HepG2 (cell line): ENCODE measurements around the gene MYO19. TPM values are rescaled to one million over a fixed set of nuclear protein-coding genes. Genes with fewer than 3 reads are reported as not detected.

Source experiments
- GATAD2A ChIP-seq: IDR thresholded peaks from 2 replicates; pipeline ENCODE4 v1.6.1; 2016
- NPAS2 ChIP-seq: sonication (generic); formaldehyde crosslinking; IDR thresholded peaks from 2 replicates; pipeline ENCODE4 v1.8.0; 2022; ENCODE audit warnings: mild to moderate bottlenecking, missing genetic modification reagents, borderline replicate concordance
- RFX1 ChIP-seq: fragments of 450-650 bp; IDR thresholded peaks from 2 replicates; pipeline ENCODE4 v1.6.1; 2017
- RXRA ChIP-seq: sonication (generic); formaldehyde crosslinking; IDR thresholded peaks from 2 replicates; pipeline ENCODE4 v1.5.1; 2020; ENCODE audit warnings: missing genetic modification reagents
- SIN3B ChIP-seq: fragments of 150-350 bp; IDR thresholded peaks from 2 replicates; pipeline ENCODE4 v1.6.1; 2014; ENCODE audit warnings: low read length
- SMAD9 ChIP-seq: sonication (generic); formaldehyde crosslinking; IDR thresholded peaks from 2 replicates; pipeline ENCODE4 v1.5.1; 2020; ENCODE audit warnings: mild to moderate bottlenecking, missing genetic modification reagents
- SUZ12 ChIP-seq: fragments of 150-350 bp; IDR thresholded peaks from 2 replicates; pipeline ENCODE4 v1.6.1; 2014; ENCODE audit warnings: low read depth, low read length
- ZNF121 ChIP-seq: sonication (generic); formaldehyde crosslinking; IDR thresholded peaks from 2 replicates; pipeline ENCODE4 v1.5.0; 2020; ENCODE audit warnings: mild to moderate bottlenecking, missing genetic modification reagents
- ZNF264 ChIP-seq: sonication (generic); formaldehyde crosslinking; IDR thresholded peaks from 2 replicates; pipeline ENCODE4 v1.4.0; 2020; ENCODE audit warnings: missing genetic modification reagents
- ZNF83 ChIP-seq: sonication (generic); formaldehyde crosslinking; IDR thresholded peaks from 2 replicates; pipeline ENCODE4 v1.4.0; 2020; ENCODE audit warnings: missing genetic modification reagents, mild to moderate bottlenecking, borderline replicate concordance
- ZNF878 ChIP-seq: sonication (generic); formaldehyde crosslinking; IDR thresholded peaks from 2 replicates; pipeline ENCODE4 v1.8.1; 2023; ENCODE audit warnings: mild to moderate bottlenecking, missing genetic modification reagents, moderate library complexity
- polyA plus RNA-seq, 8 experiments: library from polyadenylated mRNA; depleted of rRNA in 3 of 8; stranded (reverse) in 7 of 8; unstranded in 1 of 8; fragments of >200 nt; fragmentation: Illumina TruSeq in 4 of 8; extraction: Trizol in 4 of 8; gene quantifications; 2 replicates each; pipeline versions ENCODE4 v1.2.1 to v1.2.3, GENCODE V29; 2011 to 2016; ENCODE audit warnings: low read depth in 4 of 8, missing spikeins in 1 of 8, mixed read lengths in 1 of 8; ENCODE audit not compliant: insufficient read depth in 1 of 8
- total RNA-seq, 5 experiments: library from RNA; depleted of rRNA; stranded (reverse); fragments of >200 nt; fragmentation: Illumina TruSeq; extraction: Trizol; gene quantifications; 2 replicates each; pipeline ENCODE4 v1.2.3, GENCODE V29; 2016; ENCODE audit warnings: low read depth in 1 of 5
- TF ChIP-seq, protein P1 (sequence below): sonication (generic); formaldehyde crosslinking; IDR thresholded peaks from 2 replicates; pipeline ENCODE4 v1.4.0; 2020; ENCODE audit warnings: missing genetic modification reagents
- TF ChIP-seq, protein P2 (sequence below), 2 experiments: fragments of 450-650 bp in 1 of 2; sonication (generic) in 1 of 2; formaldehyde crosslinking in 1 of 2; IDR thresholded peaks; 2 replicates each; pipeline versions ENCODE4 v1.6.1 to v1.8.0; 2016 to 2022; ENCODE audit warnings: antibody characterized with exemption in 1 of 2, mild to moderate bottlenecking in 1 of 2, missing genetic modification reagents in 1 of 2
- TF ChIP-seq, protein P3 (sequence below): sonication (generic); formaldehyde crosslinking; IDR thresholded peaks from 2 replicates; pipeline ENCODE4 v1.4.0; 2020; ENCODE audit warnings: low read depth, mild to moderate bottlenecking, missing genetic modification reagents
- TF ChIP-seq, protein P4 (sequence below): IDR thresholded peaks from 2 replicates; pipeline ENCODE4 v1.6.1; 2012; ENCODE audit warnings: low read depth, low read length, improper control_type of control experiment

MYO19 gene
- total and polyA plus RNA-seq, 2 of the 13 experiments (the other 11 are each of a cell fraction or from before 2014, with no cell fraction given): 75.7 to 82.3 TPM

DNA sequence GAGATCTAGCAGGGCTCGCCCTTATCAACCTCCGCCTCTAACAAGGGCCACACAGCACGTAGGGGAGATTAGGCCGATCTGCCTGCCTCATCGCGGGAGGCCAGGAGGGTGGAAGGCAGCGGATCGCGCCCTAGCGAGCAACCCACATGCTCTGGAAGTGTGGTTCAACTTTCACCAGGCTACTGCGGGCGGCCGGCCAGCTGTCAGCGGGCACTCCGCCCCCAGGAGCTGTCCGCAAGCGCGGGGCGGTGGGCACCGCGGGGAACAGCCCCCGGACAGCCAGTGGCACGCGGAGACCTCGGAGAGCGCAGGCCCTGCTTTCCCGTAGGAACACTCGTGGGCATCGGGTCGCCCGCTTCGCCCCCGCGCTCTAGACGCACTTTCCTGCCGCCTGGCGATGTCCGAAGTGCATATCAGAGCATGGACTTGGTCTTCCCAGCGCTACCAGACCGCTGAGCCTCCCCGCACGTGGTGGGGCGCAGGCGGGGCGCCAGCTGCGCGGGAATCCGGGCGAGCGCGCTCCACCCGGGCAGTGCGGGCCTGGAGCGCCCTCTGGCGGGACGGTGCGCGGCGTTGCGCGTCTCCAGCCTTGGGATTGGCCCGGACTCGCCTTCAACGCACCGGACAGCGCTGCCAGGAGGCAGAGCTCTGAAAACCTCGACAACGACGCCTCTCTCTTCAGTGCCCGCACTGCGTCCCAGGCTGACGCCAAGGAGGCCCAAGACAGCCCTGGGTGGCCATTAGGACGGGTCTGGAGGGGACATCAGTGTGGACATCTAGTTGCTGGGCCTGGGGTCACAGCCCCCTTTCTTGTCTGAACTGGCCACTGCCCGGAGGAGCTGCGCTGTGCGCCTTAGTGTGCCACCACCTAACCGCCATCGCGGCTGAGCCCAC, 51.8 kb downstream of the MYO19 start (continued):
- TF ChIP-seq RXRA (CRISPR knock-in tag) (peak; percentile 55; the same call in 1 of the 2 replicates), SIN3B (no peak), ZNF83 (no peak; the same call in 1 of the 2 replicates), GATAD2A (CRISPR knock-in tag) (no peak), SMAD9 (CRISPR knock-in tag) (0 out of 2 replicates have a peak, but pooled peaks have one; percentile 33), NPAS2 (no peak), ZNF878 (CRISPR knock-in tag) (no peak), ZNF264 (CRISPR knock-in tag) (no peak), SUZ12 (no peak), ZNF121 (CRISPR knock-in tag) (0 out of 2 replicates have a peak, but pooled peaks have one; percentile 12), RFX1 (no peak)
- TF ChIP-seq, protein P1, sequence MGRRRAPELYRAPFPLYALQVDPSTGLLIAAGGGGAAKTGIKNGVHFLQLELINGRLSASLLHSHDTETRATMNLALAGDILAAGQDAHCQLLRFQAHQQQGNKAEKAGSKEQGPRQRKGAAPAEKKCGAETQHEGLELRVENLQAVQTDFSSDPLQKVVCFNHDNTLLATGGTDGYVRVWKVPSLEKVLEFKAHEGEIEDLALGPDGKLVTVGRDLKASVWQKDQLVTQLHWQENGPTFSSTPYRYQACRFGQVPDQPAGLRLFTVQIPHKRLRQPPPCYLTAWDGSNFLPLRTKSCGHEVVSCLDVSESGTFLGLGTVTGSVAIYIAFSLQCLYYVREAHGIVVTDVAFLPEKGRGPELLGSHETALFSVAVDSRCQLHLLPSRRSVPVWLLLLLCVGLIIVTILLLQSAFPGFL: peak; percentile 66; the same call in 1 of the 2 replicates
- TF ChIP-seq, protein P2, sequence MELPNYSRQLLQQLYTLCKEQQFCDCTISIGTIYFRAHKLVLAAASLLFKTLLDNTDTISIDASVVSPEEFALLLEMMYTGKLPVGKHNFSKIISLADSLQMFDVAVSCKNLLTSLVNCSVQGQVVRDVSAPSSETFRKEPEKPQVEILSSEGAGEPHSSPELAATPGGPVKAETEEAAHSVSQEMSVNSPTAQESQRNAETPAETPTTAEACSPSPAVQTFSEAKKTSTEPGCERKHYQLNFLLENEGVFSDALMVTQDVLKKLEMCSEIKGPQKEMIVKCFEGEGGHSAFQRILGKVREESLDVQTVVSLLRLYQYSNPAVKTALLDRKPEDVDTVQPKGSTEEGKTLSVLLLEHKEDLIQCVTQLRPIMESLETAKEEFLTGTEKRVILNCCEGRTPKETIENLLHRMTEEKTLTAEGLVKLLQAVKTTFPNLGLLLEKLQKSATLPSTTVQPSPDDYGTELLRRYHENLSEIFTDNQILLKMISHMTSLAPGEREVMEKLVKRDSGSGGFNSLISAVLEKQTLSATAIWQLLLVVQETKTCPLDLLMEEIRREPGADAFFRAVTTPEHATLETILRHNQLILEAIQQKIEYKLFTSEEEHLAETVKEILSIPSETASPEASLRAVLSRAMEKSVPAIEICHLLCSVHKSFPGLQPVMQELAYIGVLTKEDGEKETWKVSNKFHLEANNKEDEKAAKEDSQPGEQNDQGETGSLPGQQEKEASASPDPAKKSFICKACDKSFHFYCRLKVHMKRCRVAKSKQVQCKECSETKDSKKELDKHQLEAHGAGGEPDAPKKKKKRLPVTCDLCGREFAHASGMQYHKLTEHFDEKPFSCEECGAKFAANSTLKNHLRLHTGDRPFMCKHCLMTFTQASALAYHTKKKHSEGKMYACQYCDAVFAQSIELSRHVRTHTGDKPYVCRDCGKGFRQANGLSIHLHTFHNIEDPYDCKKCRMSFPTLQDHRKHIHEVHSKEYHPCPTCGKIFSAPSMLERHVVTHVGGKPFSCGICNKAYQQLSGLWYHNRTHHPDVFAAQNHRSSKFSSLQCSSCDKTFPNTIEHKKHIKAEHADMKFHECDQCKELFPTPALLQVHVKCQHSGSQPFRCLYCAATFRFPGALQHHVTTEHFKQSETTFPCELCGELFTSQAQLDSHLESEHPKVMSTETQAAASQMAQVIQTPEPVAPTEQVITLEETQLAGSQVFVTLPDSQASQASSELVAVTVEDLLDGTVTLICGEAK (IDR thresholded peaks at IDR 0.05): no peak
- TF ChIP-seq, protein P2 (CRISPR knock-in tag; IDR thresholded peaks at IDR 0.05): peak; percentile 85; the same call in 1 of the 2 replicates
- TF ChIP-seq, protein P3, sequence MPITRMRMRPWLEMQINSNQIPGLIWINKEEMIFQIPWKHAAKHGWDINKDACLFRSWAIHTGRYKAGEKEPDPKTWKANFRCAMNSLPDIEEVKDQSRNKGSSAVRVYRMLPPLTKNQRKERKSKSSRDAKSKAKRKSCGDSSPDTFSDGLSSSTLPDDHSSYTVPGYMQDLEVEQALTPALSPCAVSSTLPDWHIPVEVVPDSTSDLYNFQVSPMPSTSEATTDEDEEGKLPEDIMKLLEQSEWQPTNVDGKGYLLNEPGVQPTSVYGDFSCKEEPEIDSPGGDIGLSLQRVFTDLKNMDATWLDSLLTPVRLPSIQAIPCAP: peak; percentile 83; the same call in 1 of the 2 replicates
- TF ChIP-seq, protein P4, sequence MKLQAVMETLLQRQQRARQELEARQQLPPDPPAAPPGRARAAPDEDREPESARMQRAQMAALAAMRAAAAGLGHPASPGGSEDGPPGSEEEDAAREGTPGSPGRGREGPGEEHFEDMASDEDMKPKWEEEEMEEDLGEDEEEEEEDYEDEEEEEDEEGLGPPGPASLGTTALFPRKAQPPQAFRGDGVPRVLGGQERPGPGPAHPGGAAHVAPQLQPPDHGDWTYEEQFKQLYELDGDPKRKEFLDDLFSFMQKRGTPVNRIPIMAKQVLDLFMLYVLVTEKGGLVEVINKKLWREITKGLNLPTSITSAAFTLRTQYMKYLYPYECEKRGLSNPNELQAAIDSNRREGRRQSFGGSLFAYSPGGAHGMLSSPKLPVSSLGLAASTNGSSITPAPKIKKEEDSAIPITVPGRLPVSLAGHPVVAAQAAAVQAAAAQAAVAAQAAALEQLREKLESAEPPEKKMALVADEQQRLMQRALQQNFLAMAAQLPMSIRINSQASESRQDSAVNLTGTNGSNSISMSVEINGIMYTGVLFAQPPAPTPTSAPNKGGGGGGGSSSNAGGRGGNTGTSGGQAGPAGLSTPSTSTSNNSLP: no peak
